ENCODE measurements around the gene DAP.
A peak's percentile ranks its signal among the peaks of the same experiment; 100 is the strongest.
"Not testable (repeated sequence)": the region's sequence is repeated elsewhere in the genome, so short reads cannot be mapped to it uniquely, and the experiment has no call there.

Gene DAP

GRCh38 chr5:10672146-10673016, 88.7 kb downstream of the DAP start:
- no peak for DNase-seq (ENCODE audit: low read depth, low spot score)

GRCh38 chr5:10671041-10672008, 89.7 kb downstream of the DAP start:
- no peak for DNase-seq (ENCODE audit: low read depth, low spot score)

DNA sequence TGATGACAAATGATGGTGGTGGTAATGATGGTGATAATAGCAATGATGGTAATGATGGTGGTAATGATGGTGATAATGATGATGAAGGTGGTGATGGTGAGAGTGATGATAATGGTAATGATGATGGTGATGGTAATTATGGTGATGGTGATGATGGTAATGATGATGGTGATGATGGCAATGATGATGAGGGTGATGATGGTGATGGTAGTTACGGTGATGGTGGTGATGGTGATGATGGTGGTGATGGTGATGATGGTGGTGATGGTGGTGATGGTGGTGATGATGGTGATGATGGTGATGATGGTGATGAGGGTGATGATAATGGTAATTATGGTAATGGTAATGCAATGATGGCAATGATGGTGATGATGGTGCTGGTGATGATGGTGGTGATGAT, 91.1 kb downstream of the DAP start:
- DNase-seq (ENCODE audit: low read depth, low spot score), result no peak

GRCh38 chr5:10668697-10669096, 92.3 kb downstream of the DAP start:
- no peak for DNase-seq (ENCODE audit: low read depth, low spot score)

- DNase-seq (ENCODE audit: low read depth, low spot score), result no peak
Measured at GRCh38 chr5:10667431-10668057, 93.5 kb downstream of the DAP start.

GRCh38 chr5:10666531-10667299, 94.3 kb downstream of the DAP start:
- DNase-seq (ENCODE audit: low read depth, low spot score), result no peak

DNA sequence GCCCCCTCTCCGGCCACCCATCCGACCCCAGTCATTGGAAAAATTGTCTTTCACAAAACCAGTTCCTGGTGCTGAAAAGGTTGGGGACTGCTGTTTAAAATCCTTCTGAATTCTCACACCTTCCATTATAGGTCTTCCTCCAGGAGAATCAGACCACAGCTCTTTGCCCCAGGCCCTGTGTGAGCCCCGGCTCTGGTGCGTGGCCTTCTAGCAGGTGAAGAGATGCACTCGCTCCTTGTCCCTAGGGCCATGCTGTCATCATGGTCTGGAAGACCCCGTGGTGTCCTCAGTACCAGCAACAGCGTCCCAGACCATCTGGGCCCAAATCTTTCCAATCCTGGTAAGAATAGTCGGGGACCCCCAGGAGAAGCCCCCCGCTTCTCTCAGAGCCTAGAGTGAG, 95.2 kb downstream of the DAP start:
- no peak for DNase-seq (ENCODE audit: low read depth, low spot score)

- DNase-seq (ENCODE audit: low read depth, low spot score), result not testable (repeated sequence)
Measured at GRCh38 chr5:10664180-10664769, 96.8 kb downstream of the DAP start.

- no peak for DNase-seq (ENCODE audit: low read depth, low spot score)
Measured at GRCh38 chr5:10663489-10664179, 97.4 kb downstream of the DAP start.

- DNase-seq (ENCODE audit: low read depth, low spot score), result no peak
Measured at GRCh38 chr5:10662661-10663488, 98.2 kb downstream of the DAP start.

GRCh38 chr5:10662083-10662482, 99.0 kb downstream of the DAP start:
- DNase-seq (ENCODE audit: low read depth, low spot score), result no peak

- DNase-seq (ENCODE audit: low read depth, low spot score), result no peak
Measured at GRCh38 chr5:10661401-10661800, 99.6 kb downstream of the DAP start.

DNA sequence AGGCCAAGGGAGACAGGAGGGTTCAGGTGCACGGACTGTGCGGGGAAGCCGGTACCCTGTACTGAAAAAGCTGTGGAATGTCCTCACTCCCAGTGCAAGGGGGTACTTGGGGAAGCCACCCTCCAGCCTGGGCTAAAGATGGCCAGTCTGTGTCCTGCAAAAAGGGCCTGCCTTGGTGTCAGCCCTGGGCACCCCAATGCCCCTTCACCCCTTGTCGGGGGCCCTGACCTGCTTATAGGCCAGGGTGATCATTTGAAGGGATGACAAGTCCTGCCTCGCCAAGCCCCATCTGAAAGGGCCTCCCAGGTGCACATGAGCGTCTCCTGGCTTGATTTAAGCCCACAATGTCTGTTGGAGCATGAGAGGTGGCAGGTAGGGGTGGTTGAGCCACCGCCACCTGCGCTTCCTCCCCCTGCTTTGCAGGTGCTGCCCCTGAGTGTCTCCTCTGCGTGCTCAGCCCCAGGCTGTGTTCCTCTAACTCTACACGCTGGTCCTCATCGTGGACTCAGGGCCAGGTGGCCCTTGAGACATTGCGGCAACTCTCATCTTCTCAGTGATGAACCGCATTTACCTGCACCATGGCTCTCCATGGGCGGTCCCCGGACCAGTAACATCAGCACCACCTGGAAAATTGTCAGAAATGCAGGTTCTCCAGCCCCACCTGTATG, 100.2 kb downstream of the DAP start:
- DNase-seq (ENCODE audit: low read depth, low spot score), result no peak

DNA sequence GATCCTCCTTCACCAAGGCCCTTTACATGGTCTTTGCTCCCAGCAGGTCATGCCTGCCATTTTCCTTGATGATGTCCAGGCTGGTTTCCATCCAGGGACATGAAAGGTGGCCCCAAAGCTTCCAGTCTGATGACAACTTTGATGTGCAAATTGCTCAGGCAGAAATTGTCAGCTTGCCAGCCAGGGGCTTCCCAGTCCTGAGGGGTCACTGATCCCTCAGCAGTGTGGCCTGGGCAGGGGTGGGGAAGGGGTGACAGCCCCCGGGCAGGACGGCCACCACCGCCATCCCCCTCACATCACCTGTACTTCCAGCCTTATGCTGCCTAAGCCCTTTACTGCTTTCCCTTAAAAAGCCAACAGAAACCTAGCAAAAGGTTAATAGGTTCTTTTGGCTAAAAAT, 100.9 kb downstream of the DAP start:
- no peak for DNase-seq (ENCODE audit: low read depth, low spot score)

GRCh38 chr5:10658265-10658664, 102.8 kb downstream of the DAP start:
- DNase-seq (ENCODE audit: low read depth, low spot score), result no peak

DNA sequence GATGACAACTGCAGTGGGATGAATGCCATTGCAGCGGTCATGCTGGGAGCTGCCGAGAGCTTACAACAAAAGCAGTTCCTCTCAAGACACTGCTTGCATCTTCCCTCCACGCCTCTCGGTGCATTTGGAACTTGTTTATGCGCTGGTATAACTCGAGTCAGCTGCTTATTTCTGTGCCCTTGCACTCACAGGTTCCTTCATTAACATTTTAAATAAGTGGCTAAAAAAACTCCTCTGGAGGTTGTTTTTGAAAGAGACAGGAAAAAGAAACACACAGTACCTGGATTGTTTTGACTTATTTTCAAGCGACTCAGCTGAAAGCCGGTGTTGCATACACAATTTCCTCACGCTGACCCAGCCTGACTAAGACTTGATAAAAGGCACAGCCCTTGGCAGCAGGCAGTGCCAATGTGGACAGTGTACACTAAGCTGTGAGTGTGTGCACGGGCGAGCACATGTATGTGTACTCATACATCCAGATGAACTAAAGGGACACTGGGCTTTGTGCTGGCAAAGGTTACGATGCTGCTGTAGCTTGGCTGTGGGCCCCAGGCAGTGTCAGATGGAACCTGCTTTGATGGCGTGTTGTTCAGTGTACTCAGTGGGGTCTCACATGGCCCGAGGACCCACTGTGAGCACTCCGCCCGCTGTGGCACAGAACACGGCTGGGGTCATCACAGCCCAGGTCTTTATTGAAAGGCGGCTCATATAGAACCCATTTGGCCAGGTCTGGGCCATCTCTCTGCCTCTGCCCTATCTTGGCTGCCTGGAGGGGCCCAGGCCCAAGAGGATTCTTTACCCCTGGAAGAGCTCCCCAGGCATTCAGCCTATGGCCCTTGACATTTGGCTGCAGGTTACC, 104.8 kb downstream of the DAP start:
- DNase-seq (ENCODE audit: low read depth, low spot score), result no peak

DNA sequence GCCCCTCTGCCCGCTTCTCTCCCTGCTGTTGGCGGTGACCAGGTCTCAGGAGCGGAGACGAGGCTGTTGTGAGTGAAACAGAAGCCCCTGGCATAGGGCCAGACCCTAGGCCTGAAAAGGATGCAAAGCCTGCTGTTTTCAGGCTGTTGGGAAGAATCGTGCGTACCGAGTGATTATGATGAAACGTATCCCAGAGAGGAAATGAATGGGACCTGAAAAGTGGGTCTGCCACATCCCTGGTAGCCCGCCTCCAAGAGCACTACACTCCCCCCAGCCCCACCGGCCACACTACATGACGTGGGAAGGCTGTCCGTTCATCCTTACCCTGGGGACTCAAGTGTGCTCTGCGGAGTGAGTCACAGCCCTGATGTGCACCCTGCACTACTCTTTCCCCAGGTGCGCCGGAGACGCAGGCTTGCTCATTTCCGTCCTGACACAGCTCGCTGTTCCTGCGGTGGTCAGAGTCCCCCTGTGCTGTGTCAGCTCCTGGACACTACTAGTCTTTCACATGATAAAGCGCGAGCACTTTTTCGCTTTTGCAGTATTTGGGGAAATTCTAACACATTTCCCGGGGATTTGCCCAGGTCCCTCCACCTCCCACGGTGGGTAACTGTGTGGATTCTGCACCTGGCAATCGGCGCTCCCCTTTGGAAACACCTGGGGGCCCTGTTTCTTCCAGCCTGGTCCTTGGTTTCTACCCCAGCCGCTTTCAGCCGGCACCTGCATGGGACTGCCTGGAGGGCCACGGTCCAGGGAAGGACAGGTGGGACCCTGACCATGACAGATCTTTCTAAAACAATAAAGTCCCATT, 105.7 kb downstream of the DAP start:
- peak; percentile 10 for DNase-seq (ENCODE audit: low read depth, low spot score)
